HepG2 (cell line): Measurements from ENCODE around the gene CDH11.

ENCODE experiments used
- CBX5 ChIP-seq: sonication (generic); formaldehyde crosslinking; IDR thresholded peaks from 2 replicates; pipeline ENCODE4 v1.4.0; 2020; ENCODE audit warnings: missing genetic modification reagents, borderline replicate concordance
- E2F5 ChIP-seq: sonication (generic); formaldehyde crosslinking; conservative IDR thresholded peaks from 2 replicates; pipeline ENCODE4 v1.4.0; 2020; ENCODE audit warnings: missing genetic modification reagents
- EP300 ChIP-seq, 3 experiments: sonication (generic) in 1 of 3; formaldehyde crosslinking in 1 of 3; IDR thresholded peaks; 2 replicates each; pipeline versions ENCODE4 v1.5.1 to v1.6.1; 2011 to 2020; ENCODE audit warnings: low read depth in 2 of 3, low read length in 2 of 3, borderline replicate concordance in 1 of 3, improper control_type of control experiment in 1 of 3, mild to moderate bottlenecking in 1 of 3, missing genetic modification reagents in 1 of 3, moderate library complexity in 1 of 3
- MYC ChIP-seq: sonication (generic); formaldehyde crosslinking; IDR thresholded peaks from 2 replicates; pipeline ENCODE4 v1.9.0; 2021; ENCODE audit warnings: missing genetic modification reagents, borderline replicate concordance
- RAD21 ChIP-seq: fragments of 450-650 bp; formaldehyde crosslinking; IDR thresholded peaks from 2 replicates; pipeline ENCODE4 v1.5.0; 2020; ENCODE audit warnings: mild to moderate bottlenecking
- REST ChIP-seq, 2 experiments: IDR thresholded peaks; 2 replicates each; pipeline ENCODE4 v1.6.1; 2011 to 2012; ENCODE audit warnings: low read length in 2 of 2, borderline replicate concordance in 1 of 2, low read depth in 1 of 2, mild to moderate bottlenecking in 1 of 2, moderate library complexity in 1 of 2
- SIX1 ChIP-seq: sonication (generic); formaldehyde crosslinking; IDR thresholded peaks from 2 replicates; pipeline ENCODE4 v1.4.0; 2020; ENCODE audit warnings: missing genetic modification reagents, borderline replicate concordance
- ZMYM2 ChIP-seq: sonication (generic); formaldehyde crosslinking; IDR thresholded peaks from 2 replicates; pipeline ENCODE4 v1.8.0; 2022; ENCODE audit warnings: mild to moderate bottlenecking, missing genetic modification reagents
- ZZZ3 ChIP-seq: sonication (generic); formaldehyde crosslinking; IDR thresholded peaks from 2 replicates; pipeline ENCODE4 v1.4.0; 2020; ENCODE audit warnings: missing genetic modification reagents, mild to moderate bottlenecking, borderline replicate concordance
- TF ChIP-seq, protein P1 (sequence below): sonication (generic); formaldehyde crosslinking; IDR thresholded peaks from 2 replicates; pipeline ENCODE4 v1.5.0; 2020; ENCODE audit warnings: mild to moderate bottlenecking, missing genetic modification reagents, moderate library complexity

GRCh38 chr16:64971171-64971570 lies 150.7 kb downstream of the CDH11 start:
- TF ChIP-seq REST (IDR thresholded peaks at IDR 0.05; ENCODE audit: borderline replicate concordance in 1 of 2, low read depth in 1 of 2, low read length in 2 of 2) (no peak), ZMYM2 (CRISPR knock-in tag) (no peak), E2F5 (CRISPR knock-in tag) (no peak), EP300 (IDR thresholded peaks at IDR 0.05; ENCODE audit: low read depth in 2 of 2, low read length in 2 of 2) (no peak), EP300 (CRISPR knock-in tag; IDR thresholded peaks at IDR 0.05; ENCODE audit: borderline replicate concordance) (no peak), ZZZ3 (CRISPR knock-in tag) (no peak), SIX1 (CRISPR knock-in tag) (no peak), CBX5 (CRISPR knock-in tag) (no peak), MYC (no peak), RAD21 (no peak)
- TF ChIP-seq, protein P1, sequence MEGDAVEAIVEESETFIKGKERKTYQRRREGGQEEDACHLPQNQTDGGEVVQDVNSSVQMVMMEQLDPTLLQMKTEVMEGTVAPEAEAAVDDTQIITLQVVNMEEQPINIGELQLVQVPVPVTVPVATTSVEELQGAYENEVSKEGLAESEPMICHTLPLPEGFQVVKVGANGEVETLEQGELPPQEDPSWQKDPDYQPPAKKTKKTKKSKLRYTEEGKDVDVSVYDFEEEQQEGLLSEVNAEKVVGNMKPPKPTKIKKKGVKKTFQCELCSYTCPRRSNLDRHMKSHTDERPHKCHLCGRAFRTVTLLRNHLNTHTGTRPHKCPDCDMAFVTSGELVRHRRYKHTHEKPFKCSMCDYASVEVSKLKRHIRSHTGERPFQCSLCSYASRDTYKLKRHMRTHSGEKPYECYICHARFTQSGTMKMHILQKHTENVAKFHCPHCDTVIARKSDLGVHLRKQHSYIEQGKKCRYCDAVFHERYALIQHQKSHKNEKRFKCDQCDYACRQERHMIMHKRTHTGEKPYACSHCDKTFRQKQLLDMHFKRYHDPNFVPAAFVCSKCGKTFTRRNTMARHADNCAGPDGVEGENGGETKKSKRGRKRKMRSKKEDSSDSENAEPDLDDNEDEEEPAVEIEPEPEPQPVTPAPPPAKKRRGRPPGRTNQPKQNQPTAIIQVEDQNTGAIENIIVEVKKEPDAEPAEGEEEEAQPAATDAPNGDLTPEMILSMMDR (CRISPR knock-in tag), result no peak
